Head of caudate nucleus (tissue), 42 donors: ENCODE results near the gene UBFD1.
"Not testable (repeated sequence)": the region's sequence is repeated elsewhere in the genome, so short reads cannot be mapped to it uniquely, and the experiment has no call there.

Experiments used
- DNase-seq, 42 donors: peaks; one replicate each; pipeline versions ENCODE4 v3.0.0 to v3.0.0-alpha.2; 2020 to 2021; ENCODE audit warnings: mixed read lengths in 7 of 42
- intact Hi-C: fragments of 100-400 bp; cut with DNase I; formaldehyde crosslinking; loops from one replicate; pipeline ENCODE4 v1.15.0; 2022

The UBFD1 gene

GRCh38 chr16:23523321-23523720 is 34.2 kb upstream of the UBFD1 start:
- intact Hi-C loops: no loop called here
- no peak for DNase-seq

GRCh38 chr16:23523876-23524385 is 33.6 kb upstream of the UBFD1 start:
- DNase-seq: no peak

GRCh38 chr16:23524886-23525285 is 32.6 kb upstream of the UBFD1 start:
- intact Hi-C loops: no loop called here
- no peak for DNase-seq

More at GRCh38 chr16:23523876-23524385, 33.6 kb upstream of the UBFD1 start:
- intact Hi-C loops: no loop called here

GRCh38 chr16:23527961-23528643 is 29.4 kb upstream of the UBFD1 start:
- DNase-seq: no peak
- intact Hi-C loops: no loop called here

- peak in 10 of 42 donors; percentile 7 to 49 (median 20) for DNase-seq
- intact Hi-C loops: no loop called here
These were observed 28.8 kb upstream of the UBFD1 start for GRCh38 chr16:23528644-23529310.

- intact Hi-C loops: no loop called here
These were observed 27.5 kb upstream of the UBFD1 start for GRCh38 chr16:23530062-23530461.

GRCh38 chr16:23532448-23532847 is 25.1 kb upstream of the UBFD1 start:
- intact Hi-C loops: no loop called here
- no peak for DNase-seq

More at GRCh38 chr16:23530062-23530461, 27.5 kb upstream of the UBFD1 start:
- DNase-seq: no peak

GRCh38 chr16:23534868-23535860 is 22.4 kb upstream of the UBFD1 start:
- intact Hi-C loops: no loop called here
- DNase-seq: no peak

GRCh38 chr16:23535901-23536300 is 21.6 kb upstream of the UBFD1 start:
- intact Hi-C loops: no loop called here
- no peak for DNase-seq

- intact Hi-C loops: no loop called here
- DNase-seq: no peak
These were observed 20.1 kb upstream of the UBFD1 start for GRCh38 chr16:23537390-23537789.

GRCh38 chr16:23538919-23539278 is 18.6 kb upstream of the UBFD1 start:
- no peak for DNase-seq
- intact Hi-C loops: no loop called here

- DNase-seq: no peak
- intact Hi-C loops: no loop called here
These were observed 17.3 kb upstream of the UBFD1 start for GRCh38 chr16:23539984-23540816.

- DNase-seq, intact Hi-C loops: not testable (repeated sequence)
These were observed 16.7 kb upstream of the UBFD1 start for GRCh38 chr16:23540817-23541178.

- intact Hi-C loops: no loop called here
- no peak for DNase-seq
These were observed 13.1 kb upstream of the UBFD1 start for GRCh38 chr16:23544436-23544835.

- intact Hi-C loops: loop anchor here (10.0 kb wide), 1 partner anchor 45 kb away; no protein-coding TSS in a partner anchor
- no peak for DNase-seq
These were observed 7.6 kb upstream of the UBFD1 start for GRCh38 chr16:23549938-23550337.

GRCh38 chr16:23552161-23552560 is 5.4 kb upstream of the UBFD1 start:
- no peak for DNase-seq
- intact Hi-C loops: loop anchor here (10.0 kb wide), 1 partner anchor 47 kb away; no protein-coding TSS in a partner anchor

- intact Hi-C loops: loop anchor here (10.0 kb wide), 1 partner anchor 50 kb away; no protein-coding TSS in a partner anchor
- no peak for DNase-seq
These were observed 3.0 kb upstream of the UBFD1 start for GRCh38 chr16:23554536-23554935.
